Measurements from ENCODE around the gene RGS9.
"Not testable (repeated sequence)": the region's sequence is repeated elsewhere in the genome, so short reads cannot be mapped to it uniquely, and the experiment has no call there.

Gene RGS9

DNA sequence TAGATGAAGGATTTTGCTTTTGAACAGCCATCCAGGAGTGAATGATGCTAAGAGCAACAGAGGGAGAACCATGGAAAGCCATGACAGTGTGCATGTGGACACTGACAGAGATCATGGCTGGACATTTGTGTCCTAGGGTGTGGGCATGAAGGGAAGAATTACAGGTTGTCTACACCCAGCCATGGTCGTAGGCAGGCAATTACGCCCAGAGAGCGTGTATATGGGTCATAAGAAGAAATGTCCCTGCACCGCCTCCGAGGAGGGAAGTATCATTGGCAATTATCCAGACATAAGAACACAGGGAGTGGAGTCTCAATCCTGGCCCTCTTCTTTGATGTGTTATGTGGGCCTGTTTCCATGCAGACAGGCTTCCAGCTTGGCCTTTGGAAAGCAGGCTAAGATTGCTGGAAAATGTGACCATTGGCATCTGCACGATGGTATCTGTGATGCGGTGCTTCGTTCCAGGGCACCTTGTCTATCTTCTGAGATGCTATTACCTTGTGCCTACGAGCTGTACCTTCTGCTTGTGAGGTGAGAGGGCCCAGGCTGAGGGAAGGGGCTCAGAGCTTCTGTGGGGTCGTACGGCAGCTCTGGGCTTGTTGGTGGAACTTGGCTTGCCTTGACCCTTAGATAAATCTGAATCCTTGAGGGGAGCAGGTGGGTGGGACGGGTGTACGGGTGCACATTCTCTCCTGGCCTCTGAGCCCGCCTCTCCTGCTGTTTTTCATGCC, 19.8 kb downstream of the RGS9 start:
- no peak for DNase-seq (ENCODE audit: low read depth)

DNA sequence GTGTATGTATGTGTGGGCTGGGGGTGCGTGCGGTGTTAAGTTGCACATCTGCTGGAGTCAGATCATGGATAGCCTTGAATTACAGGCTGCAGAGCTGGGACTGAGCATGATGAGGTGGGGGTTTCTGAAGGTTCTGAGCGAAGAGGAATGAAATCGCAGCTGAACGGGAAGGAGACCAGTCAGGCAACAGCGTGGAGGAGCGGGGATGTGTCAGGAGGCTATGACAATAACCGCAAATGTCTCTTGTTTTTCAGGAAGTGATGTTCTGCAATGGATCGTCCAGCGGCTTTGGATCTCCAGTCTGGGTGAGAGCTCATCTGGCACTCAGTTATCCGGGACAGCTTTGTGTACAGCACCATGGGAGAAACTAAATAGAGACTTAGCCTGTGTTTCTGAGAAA, 20.9 kb downstream of the RGS9 start:
- DNase-seq (ENCODE audit: low read depth) = no peak

DNA sequence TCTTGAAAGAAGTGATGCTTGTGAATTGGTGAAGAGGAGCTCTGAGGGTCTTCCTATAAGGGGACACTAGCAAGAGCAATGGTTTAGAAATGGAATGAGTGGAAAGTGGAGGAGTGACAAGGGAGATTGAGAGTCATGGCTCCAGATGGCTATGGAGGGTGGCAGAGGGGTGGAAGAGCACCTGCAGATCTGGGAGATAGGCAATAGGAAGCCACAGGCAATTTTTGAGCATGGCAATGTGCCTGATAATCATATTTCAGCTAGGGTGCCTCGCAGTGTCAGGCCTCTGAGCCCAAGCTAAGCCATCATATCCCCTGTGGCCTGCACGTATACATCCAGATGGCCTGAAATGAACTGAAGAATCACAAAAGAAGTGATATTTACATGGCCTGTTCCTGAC, 21.5 kb downstream of the RGS9 start:
- DNase-seq (ENCODE audit: low read depth) = no peak

DNA sequence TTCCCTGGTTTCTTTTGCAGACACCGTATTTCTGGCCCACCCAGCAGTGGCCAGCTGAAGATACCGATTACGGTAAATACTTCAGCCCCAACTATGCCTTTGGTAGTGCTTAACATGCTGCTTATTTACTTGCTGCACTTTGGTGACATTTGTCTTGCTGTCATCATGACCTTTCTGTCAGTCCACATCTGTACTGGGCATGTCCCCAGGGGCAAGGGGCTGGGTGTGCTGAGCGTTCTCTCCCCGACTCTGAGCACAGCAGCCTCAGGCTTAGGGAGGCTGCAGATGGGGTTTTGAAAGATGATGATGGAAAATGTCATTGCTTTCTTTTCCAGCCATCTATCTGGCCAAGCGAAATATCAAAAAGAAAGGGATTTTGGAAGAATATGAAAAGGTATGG, 23.3 kb downstream of the RGS9 start:
- no peak for DNase-seq (ENCODE audit: low read depth)

DNA sequence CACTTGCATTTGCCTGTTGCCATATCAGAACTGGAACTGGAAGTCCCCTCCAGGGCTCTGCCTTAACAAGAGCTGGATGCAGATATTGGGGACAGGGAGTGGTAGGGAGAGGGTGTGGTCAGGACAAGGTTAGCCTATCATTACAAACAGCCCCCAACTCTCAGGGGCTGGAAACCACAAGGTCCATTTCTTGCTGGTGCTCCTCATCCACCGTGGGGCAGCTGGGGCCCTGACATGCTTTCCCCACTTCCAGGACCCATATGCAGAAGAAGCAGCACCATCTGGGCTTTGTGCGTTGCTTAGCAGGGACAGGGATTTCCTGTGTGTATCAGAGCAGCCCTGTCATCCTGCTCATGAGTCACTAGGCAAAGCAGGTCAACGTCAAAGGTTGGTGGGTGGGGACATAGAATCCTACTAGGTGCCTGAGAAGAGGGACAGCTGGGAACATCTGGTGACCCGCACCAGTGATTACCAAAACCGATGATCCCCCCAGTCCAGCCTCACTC, 26.9 kb downstream of the RGS9 start:
- DNase-seq (ENCODE audit: low read depth) = peak; percentile 50

DNA sequence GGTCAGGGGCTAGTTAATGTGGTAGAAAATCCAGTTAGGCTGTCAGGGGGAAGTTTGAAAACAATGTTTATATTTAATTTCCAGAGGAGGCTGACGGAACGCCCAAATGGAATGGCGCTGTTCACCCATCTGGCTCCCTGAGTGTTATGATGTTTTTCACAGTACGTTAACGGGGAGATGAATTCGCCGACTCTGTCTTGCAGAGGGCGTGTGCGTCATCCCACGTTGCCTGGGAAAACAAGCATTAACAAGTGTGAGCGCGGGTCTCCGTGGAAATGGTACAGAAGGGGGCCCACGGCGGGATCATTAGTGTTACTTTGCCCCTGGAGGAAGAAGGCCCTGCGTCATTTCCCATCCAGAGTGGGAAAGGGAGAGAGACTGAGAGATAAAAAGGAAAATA, 29.6 kb downstream of the RGS9 start:
- DNase-seq (ENCODE audit: low read depth) = no peak

DNA sequence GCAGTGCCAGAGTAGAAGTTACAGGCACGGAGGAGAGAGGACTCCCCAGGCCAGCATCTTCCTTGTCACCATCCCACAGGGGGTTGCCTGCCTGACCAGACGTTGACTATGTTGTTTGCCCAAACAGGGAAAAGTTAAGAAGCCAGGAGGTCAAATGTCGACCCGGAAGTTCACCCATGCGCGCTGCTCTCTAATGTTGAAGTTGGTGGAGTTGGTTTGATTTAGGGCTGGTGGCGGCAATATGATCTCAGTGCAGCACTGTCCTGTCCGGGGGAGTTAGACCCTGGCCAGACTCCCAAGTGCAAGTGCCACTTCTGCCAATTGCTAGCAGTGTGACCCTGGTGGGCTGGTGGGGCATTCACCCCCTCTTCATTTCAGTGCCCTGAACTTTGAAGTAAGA, 30.4 kb downstream of the RGS9 start:
- DNase-seq (ENCODE audit: low read depth) = no peak

DNA sequence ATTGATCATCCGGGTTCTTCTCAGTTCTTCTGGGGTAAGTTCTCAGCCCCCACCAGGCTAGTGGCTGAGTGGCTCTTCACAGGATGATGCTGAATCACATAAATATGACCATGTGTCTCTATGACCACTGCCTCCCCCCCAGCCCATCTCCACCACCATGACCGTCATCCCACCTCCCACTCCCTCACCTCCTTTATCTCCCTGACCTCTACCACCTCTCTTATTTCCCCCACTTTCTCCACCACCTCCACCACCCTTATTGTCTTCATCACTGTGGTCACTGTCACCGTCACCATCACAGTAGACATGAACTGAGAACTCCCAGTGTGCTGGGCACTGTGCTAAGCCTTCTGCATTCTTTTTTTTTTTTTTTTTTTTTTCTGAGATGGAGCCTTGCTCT, 32.5 kb downstream of the RGS9 start:
- no peak for DNase-seq (ENCODE audit: low read depth)

DNA sequence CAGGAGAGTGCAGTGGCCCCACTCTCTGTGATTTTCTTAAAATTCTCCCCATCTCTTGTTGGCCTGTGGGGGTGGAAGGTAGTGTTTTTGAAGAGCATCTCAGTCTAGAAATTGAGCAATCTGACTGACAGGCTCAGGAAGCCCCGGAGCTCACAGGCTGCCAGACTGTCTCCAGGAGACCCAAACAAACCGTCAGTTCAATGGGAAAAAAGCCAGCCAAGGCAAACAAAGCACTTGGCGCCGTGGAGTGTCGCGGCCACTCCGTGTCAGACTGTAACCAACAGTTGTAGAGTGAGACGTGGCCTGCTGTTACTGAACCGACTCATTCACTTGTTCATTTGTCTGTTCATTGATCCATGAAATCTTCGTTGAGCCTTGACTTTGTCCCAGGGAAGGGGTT, 33.7 kb downstream of the RGS9 start:
- DNase-seq (ENCODE audit: low read depth) = no peak

DNA sequence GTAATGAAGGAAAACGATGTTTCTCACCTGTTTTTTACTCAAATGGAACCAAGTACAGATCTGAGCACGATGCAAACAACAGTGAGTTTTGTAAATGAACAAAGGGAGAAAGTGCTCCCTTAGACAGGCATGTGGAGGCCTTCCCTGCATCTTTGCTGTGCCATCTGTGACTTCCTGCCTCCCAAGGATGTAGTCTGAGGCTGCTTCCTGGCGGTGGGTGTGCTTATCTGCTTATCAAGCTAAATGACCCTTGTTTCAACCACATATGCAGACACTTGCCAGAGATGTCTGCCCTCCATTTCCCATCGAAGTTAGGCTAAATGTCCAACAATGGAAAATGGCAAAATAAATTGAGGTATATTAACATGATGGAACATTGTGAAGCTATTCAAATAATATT, 34.6 kb downstream of the RGS9 start:
- DNase-seq (ENCODE audit: low read depth) = no peak

DNA sequence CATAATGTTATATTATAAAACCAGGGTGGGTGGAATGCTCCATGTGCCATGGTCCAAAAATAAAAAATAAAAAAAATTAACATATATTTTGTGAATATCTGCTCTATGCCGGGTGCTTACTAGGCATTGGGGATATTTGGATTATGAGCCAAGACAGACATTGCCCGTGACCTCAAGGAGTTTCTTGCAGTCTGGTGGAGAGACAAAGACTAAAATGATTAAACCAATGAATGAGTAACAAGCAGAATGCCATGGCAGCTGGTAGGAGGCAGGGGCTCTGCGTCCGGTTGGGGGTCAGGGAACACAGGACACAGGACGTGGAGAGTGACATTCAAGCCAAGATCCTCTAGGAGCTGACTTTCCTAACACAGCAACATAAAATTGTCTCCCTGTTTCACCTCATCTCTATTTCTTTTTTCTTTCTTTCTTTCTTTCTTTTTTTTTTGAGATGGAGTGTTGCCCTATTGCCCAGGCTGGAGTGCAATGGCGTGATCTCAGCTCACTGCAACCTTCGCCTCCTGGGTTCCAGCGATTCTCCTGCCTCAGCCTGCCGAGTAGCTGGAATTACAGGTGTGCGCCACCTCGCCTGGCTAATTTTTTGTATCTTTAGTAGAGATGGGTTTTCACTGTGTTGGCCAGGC, 35.4 kb downstream of the RGS9 start:
- DNase-seq (ENCODE audit: low read depth) = no peak

DNA sequence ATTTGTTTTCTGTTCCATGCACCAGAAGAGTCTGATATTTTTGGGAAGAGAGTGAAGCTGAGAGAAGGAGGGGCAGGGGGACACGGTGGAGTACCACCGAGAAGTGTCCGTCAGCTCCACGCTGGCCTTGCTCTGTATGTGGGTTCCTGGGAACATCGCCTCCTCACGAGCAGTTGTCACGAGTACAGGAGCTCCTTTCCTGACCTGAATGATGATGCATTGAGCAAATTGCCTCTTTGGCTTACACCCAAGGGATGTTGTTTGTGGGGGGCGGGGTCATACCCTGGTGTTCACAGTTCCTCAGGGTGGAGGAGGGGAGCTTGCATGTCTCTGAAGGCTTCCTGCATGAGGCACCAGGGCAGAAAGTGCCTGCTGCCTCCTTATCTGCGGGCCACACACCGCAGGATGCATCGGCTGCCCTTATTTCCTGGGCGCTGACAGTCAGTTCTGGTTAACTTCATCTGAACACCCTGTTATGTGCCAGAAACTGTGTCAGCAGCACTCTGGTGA, 36.2 kb downstream of the RGS9 start:
- DNase-seq (ENCODE audit: low read depth) = no peak

DNA sequence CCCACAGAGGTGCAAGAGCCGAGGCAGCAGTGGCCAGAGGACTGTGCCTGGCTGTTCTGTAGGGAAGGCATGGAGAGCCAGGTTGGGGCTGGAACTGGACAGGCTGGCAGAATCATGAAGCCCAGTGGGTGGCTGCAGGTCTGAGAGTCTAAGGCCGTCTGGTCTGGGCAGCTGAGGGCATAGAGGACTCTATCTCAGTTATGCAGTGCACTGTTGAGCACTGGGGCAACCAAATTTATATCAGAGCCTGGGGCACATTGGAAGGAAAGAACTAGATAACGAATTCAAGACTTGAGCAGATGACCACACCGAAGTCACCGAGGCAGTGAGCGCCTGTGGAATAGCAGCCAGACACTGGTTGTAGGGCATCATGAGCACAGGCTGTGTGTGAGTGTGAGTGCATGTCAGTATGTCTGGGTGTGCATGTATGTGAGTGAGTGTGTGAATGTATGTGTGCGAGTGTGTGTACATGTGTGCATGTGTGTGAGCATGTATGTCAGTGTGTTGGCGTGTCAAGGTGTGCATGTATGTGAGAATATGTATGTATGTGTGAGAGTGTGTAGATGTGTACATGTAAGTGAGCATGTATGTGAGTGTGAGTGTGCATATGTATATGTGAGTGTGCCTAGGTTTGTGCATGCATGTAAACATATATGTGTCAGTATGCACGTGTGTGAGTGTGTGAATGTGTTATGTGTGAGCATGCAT, 37.0 kb downstream of the RGS9 start:
- no peak for DNase-seq (ENCODE audit: low read depth)

DNA sequence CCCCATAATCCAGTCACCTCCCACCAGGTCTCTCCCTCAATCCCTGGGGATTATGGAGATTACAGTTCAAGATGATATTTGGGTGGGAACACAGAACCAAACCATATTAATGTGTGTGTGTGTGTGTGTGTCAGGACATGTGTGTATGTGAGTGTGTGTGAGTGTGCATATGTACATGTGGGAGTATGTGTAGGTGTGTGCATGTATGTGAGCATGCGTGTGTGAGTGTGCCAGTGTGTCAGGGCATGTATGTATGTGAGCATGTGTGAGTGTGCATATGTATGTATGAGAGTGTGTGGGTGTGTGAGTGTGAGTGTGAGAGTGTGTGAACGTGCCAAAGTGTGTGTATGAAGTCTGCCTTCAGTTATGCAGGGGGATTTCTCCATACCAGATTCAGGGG, 37.8 kb downstream of the RGS9 start:
- DNase-seq (ENCODE audit: low read depth) = no peak

DNA sequence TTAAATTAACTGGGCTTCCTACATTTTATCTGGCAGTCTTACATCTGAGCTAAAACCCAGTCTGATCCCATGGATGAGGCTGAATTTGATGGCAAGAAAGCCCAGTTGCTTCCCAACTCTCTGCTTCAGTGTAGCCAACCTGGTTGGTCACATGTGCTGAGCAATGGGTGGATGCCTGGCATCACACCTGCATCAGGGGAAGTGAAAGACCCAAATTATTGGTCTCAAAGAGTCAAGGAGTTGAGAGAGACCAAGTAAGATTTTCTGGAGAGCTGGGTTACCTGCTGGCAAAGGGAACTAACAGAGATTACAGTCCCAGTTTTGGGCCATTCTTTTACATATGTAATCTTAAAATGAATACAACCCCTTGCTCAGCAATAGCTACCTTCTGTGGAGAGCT, 38.8 kb downstream of the RGS9 start:
- DNase-seq (ENCODE audit: low read depth) = no peak

DNA sequence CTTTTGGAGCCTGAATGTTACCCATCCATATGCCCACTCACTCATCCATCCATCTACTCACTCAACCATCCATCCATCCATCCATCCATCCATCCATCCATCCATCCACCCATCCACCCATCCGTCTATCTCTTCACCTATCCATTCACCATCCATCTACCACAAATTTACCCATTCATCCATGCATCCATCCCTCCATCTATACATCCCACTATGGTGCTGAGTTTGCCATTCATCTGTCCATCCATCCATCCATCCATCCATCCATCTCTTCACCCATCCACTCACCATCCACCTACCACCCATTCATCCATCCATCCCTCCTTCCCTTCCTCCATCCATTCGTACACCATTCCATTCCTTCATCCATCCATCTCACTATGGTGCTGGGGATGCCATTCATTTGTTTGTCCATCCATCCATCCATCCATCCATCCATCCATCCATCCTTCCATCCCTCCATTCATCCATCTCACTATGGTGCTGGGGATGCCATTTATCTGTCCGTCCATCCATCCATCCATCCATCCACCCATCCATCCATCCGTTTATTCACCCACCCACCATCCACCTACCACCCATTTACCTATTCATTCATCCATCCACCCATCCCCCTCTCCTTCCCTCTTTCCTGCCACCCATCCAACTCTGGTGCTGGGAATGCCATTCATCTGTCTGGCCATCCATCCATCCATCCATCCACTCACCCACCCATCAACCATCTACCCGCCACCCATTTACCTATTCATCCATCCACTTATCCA, 39.7 kb downstream of the RGS9 start:
- no peak for DNase-seq (ENCODE audit: low read depth)

DNA sequence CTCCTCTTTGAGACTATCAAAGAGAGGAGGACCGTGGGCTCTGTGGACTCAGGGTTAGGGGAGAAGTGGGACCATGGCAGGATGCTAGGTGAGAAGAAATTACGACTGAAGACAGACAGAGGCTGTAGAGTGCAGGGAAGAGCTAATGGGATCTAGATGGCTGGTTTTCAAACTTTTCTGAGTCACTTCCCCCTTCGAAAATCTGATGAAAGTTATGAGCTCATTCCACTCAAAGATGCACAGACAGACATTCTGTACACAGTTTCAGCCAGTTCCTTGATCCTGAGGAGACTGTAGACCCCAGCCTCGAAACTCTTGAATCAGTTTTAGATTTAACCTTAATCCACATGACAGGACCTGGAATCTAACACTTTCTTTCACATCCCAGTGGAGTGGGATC, 40.7 kb downstream of the RGS9 start:
- peak; percentile 28 for DNase-seq (ENCODE audit: low read depth)

DNA sequence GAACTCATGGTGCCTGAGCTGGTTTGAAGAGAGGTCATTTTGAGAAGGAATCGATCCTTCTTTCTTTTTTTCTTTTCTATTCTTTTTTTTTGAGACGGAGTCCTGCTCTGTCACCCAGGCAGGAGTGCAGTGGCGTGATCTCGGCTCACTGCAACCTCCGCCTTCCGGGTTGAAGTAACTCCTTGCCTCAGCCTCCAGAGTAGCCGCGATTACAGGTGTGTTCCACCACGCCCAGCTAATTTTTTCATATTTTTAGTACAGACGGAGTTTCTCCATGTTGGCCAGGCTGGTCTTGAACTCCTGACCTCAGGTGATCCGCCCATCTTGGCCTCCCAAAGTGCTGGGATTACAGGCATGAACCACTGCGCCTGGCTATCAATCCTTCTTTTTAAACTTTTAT, 43.1 kb downstream of the RGS9 start:
- DNase-seq (ENCODE audit: low read depth) = not testable (repeated sequence)

DNA sequence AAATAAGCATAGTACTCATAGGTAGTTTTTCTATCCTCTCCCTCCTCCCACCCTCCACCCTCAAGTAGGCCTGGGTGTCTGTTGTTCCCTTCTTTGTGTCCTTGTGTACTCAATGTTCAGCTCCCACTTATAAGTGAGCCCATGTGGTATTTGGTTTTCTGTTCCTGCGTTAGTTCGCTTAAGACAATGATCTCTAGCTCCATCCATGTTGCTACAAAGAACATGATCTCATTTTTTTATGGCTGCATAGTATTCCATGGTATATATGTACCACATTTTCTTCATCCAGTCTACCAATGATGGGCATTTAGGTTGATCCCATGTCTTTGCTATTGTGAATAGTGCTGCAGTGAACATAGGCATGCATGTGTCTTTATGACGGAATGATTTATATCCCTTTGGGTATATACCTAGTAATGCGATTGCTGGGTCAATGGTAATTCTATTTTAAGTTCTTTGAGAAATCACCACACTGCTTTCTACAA, 43.6 kb downstream of the RGS9 start:
- DNase-seq (ENCODE audit: low read depth) = not testable (repeated sequence)

DNA sequence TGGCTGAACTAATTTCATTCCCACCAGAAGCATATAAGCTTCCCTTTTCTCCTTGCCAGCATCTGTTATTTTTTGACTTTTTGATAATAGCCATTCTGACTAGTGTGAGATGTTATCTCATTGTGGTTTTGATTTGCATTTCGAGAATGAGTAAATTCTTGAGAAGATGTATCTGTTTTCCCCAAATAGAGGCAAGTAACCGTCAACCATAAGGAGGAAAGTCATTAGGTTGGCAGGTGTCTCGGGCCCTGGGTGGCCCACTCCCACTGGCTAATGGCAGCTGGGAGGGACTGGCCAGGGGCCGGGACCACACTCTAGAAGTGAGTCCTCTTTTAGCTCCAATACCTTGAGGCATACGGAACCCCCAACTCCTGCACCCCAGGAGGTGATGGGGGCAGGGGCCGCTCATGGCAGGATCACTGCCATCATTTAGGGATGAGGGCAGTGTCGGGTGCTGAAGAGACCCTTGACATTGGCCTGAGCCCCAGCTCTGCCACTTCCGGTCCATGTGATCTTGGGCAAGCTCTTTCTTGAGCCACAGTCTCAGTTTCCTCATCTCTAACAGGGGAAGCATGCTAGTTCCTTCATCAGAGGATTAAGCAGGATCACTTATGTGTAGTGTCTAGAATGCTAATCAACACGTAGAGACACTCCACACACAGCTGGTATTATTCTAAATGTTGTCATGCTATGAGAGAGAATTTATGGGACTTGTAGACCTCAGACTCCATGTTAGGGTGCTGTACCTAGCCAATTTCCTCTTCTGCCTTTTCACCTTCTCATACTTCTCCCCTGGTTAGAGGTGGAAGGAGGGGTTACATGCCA, 44.3 kb downstream of the RGS9 start:
- no peak for DNase-seq (ENCODE audit: low read depth)

DNA sequence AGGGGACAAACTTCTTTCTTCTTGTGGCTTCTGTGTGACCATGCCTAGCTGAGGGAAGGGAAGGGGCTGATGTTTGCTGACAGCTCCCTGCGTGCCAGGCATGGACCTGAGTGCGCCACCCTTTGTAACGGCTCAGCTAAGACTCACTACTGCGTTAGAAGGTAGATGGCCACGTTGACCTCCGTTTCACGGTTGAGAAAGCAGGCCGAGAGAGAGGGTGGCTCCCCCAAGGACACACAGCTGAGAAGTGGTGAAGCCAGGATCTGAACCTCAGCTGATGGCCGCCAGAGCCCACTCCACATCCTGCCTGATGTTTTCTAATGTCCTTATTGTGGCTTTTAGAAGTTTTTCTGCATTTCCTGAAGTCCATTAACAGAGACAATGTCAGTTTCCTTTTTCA, 45.1 kb downstream of the RGS9 start:
- DNase-seq (ENCODE audit: low read depth) = no peak
